Thyroid gland (tissue), 4 donors: ENCODE data around the gene RIC1.

Experiments
- POLR2A ChIP-seq, 2 donors: fragments of 450-650 bp; IDR thresholded peaks; one replicate each; pipeline ENCODE4 v1.6.1; 2017; ENCODE audit warnings: antibody characterized with exemption in 2 of 2, mild to moderate bottlenecking in 2 of 2, moderate library complexity in 1 of 2
- TF ChIP-seq, protein P1 (sequence below), 6 experiments: fragments of 200-600 bp in 3 of 6; fragments of 450-650 bp in 3 of 6; sonication (generic) in 3 of 6; IDR thresholded peaks; one replicate each; pipeline ENCODE4 v1.5.1; 2016 to 2019; ENCODE audit warnings: antibody characterized with exemption in 6 of 6, mild to moderate bottlenecking in 2 of 6, inconsistent platforms in 1 of 6, moderate library complexity in 1 of 6

DNA sequence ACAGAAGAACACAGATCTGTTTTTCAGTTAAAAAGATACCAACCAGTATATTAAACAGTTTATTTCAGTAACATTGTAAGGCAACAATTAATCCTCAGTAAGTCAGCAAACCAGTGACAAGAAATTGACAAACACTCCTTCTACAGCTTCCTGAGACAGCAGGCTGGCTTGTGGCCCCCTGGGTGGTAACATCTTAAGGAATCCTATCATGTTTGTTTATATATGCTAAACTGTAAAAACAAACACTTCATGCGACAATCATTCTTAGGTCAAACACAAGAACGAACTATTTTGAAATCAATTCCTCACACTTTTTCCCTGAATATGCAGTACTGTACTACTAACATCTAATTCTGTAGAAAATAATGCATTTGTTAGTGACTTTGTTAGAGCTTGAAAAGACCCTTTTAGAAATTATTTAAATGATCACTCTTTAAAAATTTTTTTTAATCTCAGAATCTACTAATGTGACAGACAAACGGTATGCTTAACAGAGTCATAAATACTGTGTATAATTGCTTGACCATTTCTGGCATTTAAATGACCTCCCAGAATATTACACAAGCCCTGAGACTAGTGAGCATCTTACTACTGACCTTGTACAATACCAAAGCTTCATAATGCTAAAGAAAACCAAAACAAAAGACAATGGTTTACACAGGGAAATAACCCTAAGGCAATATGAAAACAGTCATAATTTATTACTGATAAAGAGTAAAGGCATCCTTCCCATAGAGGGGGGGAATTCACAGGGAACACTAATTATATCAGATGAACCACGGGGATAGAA is 155.8 kb downstream of the RIC1 start:
- TF ChIP-seq, protein P1, sequence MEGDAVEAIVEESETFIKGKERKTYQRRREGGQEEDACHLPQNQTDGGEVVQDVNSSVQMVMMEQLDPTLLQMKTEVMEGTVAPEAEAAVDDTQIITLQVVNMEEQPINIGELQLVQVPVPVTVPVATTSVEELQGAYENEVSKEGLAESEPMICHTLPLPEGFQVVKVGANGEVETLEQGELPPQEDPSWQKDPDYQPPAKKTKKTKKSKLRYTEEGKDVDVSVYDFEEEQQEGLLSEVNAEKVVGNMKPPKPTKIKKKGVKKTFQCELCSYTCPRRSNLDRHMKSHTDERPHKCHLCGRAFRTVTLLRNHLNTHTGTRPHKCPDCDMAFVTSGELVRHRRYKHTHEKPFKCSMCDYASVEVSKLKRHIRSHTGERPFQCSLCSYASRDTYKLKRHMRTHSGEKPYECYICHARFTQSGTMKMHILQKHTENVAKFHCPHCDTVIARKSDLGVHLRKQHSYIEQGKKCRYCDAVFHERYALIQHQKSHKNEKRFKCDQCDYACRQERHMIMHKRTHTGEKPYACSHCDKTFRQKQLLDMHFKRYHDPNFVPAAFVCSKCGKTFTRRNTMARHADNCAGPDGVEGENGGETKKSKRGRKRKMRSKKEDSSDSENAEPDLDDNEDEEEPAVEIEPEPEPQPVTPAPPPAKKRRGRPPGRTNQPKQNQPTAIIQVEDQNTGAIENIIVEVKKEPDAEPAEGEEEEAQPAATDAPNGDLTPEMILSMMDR (IDR thresholded peaks at IDR 0.05), result no peak
- no peak for TF ChIP-seq POLR2A (IDR thresholded peaks at IDR 0.05)
